T-helper 1 cell treated with Interleukin-12 subunit alpha and Interleukin-12 subunit beta and Interleukin-4 antibody, amounts not matched to agents 30 ng/mL and 1 ng/mL, for 36 hours (primary cell): Measurements from ENCODE around the gene HOXC9. TPM values are rescaled to one million over a fixed set of nuclear protein-coding genes. Genes with fewer than 3 reads are reported as not detected.

ENCODE experiments used
- intact Hi-C: fragments of 100-400 bp; cut with micrococcal nuclease; formaldehyde crosslinking; loops from one replicate; pipeline ENCODE4 v1.15.1; 2024
- total RNA-seq: library from RNA; stranded (reverse); gene quantifications from 2 replicates; pipeline ENCODE4 v1.2.3, GENCODE V29; 2022

HOXC9 gene
- total RNA-seq, 1 donor from 2014 or later, result not detected

- intact Hi-C loops, result loop anchor here (1.0 to 5.0 kb wide), 3 partner anchors 33 to 217 kb away; partner anchors contain the start of genes HOXC12 and HOXC5
Measured at GRCh38 chr12:53984901-53985691, 14.9 kb upstream of the HOXC9 start, which contains the start of gene HOXC10. TSS of gene HOXC10 (plus strand) at chr12:53985146. CDS start at chr12:53985260, 114 bp downstream.

GRCh38 chr12:53985692-53985993 lies 14.3 kb upstream of the HOXC9 start:
- intact Hi-C loops, result loop anchor here (1.0 to 5.0 kb wide), 3 partner anchors 33 to 217 kb away; partner anchors contain the start of genes HOXC12 and HOXC5

- intact Hi-C loops, result loop anchor here (1.0 to 5.0 kb wide), 4 partner anchors 8 to 216 kb away; partner anchors contain the start of genes HOXC12 and HOXC5
Measured at GRCh38 chr12:53985994-53986685, 13.8 kb upstream of the HOXC9 start.

- intact Hi-C loops, result loop anchor here (1.0 to 5.0 kb wide), 3 partner anchors 7 to 45 kb away; partner anchors contain the start of genes HOXC12 and HOXC5
Measured at GRCh38 chr12:53986686-53987483, 13.1 kb upstream of the HOXC9 start.

- intact Hi-C loops, result loop anchor here (5.0 kb wide), 2 partner anchors 36 to 44 kb away; partner anchors contain the start of genes HOXC12 and HOXC5
Measured at GRCh38 chr12:53987787-53988230, 12.2 kb upstream of the HOXC9 start.

GRCh38 chr12:53988541-53989226 lies 11.3 kb upstream of the HOXC9 start:
- intact Hi-C loops, result loop anchor here (1.0 to 5.0 kb wide), 3 partner anchors 36 to 287 kb away; partner anchors contain the start of genes HOXC12 and HOXC5

- intact Hi-C loops, result loop anchor here (1.0 to 5.0 kb wide), 3 partner anchors 37 to 288 kb away; partner anchors contain the start of genes HOXC12 and HOXC5
Measured at GRCh38 chr12:53989227-53990113, 10.5 kb upstream of the HOXC9 start.

- intact Hi-C loops, result no loop called here
Measured at GRCh38 chr12:53990311-53991076, 9.5 kb upstream of the HOXC9 start.

GRCh38 chr12:53991077-53991460 lies 8.9 kb upstream of the HOXC9 start:
- intact Hi-C loops, result no loop called here

- intact Hi-C loops, result no loop called here
Measured at GRCh38 chr12:53992377-53992889, 7.5 kb upstream of the HOXC9 start.

GRCh38 chr12:53993162-53994008 lies 6.6 kb upstream of the HOXC9 start:
- intact Hi-C loops, result loop anchor here (1.0 to 2.0 kb wide), 2 partner anchors 7 to 13 kb away; no protein-coding TSS in a partner anchor

GRCh38 chr12:53994009-53994263 lies 6.0 kb upstream of the HOXC9 start:
- intact Hi-C loops, result loop anchor here (1.0 to 2.0 kb wide), 2 partner anchors 8 to 13 kb away; no protein-coding TSS in a partner anchor

GRCh38 chr12:53994264-53995001 lies 5.5 kb upstream of the HOXC9 start:
- intact Hi-C loops, result loop anchor here (1.0 to 5.0 kb wide), 3 partner anchors 8 to 32 kb away; no protein-coding TSS in a partner anchor

- intact Hi-C loops, result loop anchor here (2.0 to 5.0 kb wide), 2 partner anchors 14 to 33 kb away; no protein-coding TSS in a partner anchor
Measured at GRCh38 chr12:53995002-53995377, 5.0 kb upstream of the HOXC9 start.

- intact Hi-C loops, result loop anchor here (2.0 to 5.0 kb wide), 2 partner anchors 15 to 33 kb away; no protein-coding TSS in a partner anchor
Measured at GRCh38 chr12:53995378-53996239, 4.4 kb upstream of the HOXC9 start.
